ENCODE results near the gene SMYD4. TPM values are rescaled to one million over a fixed set of nuclear protein-coding genes. Genes with fewer than 3 reads are reported as not detected.
A peak's percentile ranks its signal among the peaks of the same experiment; 100 is the strongest.
"Not testable (repeated sequence)": the region's sequence is repeated elsewhere in the genome, so short reads cannot be mapped to it uniquely, and the experiment has no call there.

SMYD4 gene
- total RNA-seq, 1 donor, result 10.1 TPM

GRCh38 chr17:1773696-1774181, 56.0 kb downstream of the SMYD4 start:
- Histone ChIP-seq H3K36me3 (ENCODE audit: insufficient read depth, low read length) (peaks cover 20% of the 10 kb centered on the region), H3K27me3 (ENCODE audit: insufficient read depth, low read length) (no peaks in the 10 kb centered on the region), H3K9me3 (ENCODE audit: low read depth, low read length) (no peaks in the 10 kb centered on the region), H3K4me1 (ENCODE audit: insufficient read depth, low read length) (no peaks in the 10 kb centered on the region), H3K27ac (ENCODE audit: low read depth, low read length) (no peak overlapping the region), H3K79me2 (ENCODE audit: insufficient read depth, low read length) (no peaks in the 10 kb centered on the region), H2AFZ (ENCODE audit: low read length) (no peak overlapping the region), H3K4me2 (ENCODE audit: insufficient read depth, low read length) (no peak overlapping the region), H4K20me1 (ENCODE audit: insufficient read depth, low read length) (no peaks in the 10 kb centered on the region), H3K4me3 (ENCODE audit: insufficient read depth, low read length) (no peak overlapping the region)
- no peak for TF ChIP-seq CTCF (IDR thresholded peaks at IDR 0.05; ENCODE audit: extremely low read depth, low read depth, low read length)
- peak; percentile 80 for DNase-seq (ENCODE audit: insufficient read length, low spot score, missing footprints)

DNA sequence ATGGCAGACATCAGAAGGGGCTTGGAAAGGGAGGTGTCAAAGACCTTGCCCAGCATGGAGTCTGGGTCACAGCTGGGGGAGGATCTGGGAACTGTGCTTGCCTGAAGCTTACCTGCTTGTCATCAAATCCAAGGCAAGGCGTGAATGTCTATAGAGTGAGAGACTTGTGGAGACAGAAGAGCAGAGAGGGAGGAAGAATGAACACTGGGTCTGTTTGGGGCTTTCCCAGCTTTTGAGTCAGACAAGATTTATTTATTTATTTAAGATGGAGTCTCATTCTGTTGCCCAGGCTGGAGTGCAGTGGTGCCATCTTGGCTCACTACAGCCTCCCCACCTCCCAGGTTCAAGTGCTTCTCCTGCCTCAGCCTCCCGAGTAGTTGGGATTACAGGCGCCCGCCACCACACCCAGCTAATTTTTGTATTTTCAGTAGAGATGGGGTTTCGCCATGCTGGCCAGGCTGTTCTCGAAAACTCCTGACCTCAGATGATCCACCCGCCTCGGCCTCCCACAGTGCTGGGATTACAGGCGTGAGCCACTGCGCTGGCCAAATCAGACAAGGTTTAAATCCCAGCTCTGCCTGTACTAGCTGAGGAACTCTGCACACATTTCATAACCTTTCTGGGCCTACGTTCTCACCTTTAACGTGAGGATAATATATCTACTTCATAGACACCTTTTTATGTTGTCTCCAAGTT, 56.6 kb downstream of the SMYD4 start:
- H4K20me1 ChIP-seq (ENCODE audit: insufficient read depth, low read length); H2AFZ ChIP-seq (ENCODE audit: low read length); H3K4me1 ChIP-seq (ENCODE audit: insufficient read depth, low read length); H3K9me3 ChIP-seq (ENCODE audit: low read depth, low read length); H3K79me2 ChIP-seq (ENCODE audit: insufficient read depth, low read length); H3K27ac ChIP-seq (ENCODE audit: low read depth, low read length); H3K4me3 ChIP-seq (ENCODE audit: insufficient read depth, low read length); H3K27me3 ChIP-seq (ENCODE audit: insufficient read depth, low read length); H3K4me2 ChIP-seq (ENCODE audit: insufficient read depth, low read length): not testable (repeated sequence)
- H3K36me3 ChIP-seq (ENCODE audit: insufficient read depth, low read length), result peaks cover 14% of the 10 kb centered on the region
- peak; percentile 80 for DNase-seq (ENCODE audit: insufficient read length, low spot score, missing footprints)

- Histone ChIP-seq H3K27ac (ENCODE audit: low read depth, low read length) (no peak overlapping the region), H4K20me1 (ENCODE audit: insufficient read depth, low read length) (no peaks in the 10 kb centered on the region), H3K4me2 (ENCODE audit: insufficient read depth, low read length) (no peak overlapping the region), H3K9me3 (ENCODE audit: low read depth, low read length) (no peaks in the 10 kb centered on the region), H2AFZ (ENCODE audit: low read length) (no peak overlapping the region), H3K79me2 (ENCODE audit: insufficient read depth, low read length) (no peaks in the 10 kb centered on the region), H3K4me1 (ENCODE audit: insufficient read depth, low read length) (no peaks in the 10 kb centered on the region), H3K36me3 (ENCODE audit: insufficient read depth, low read length) (no peaks in the 10 kb centered on the region), H3K4me3 (ENCODE audit: insufficient read depth, low read length) (no peak overlapping the region), H3K27me3 (ENCODE audit: insufficient read depth, low read length) (no peaks in the 10 kb centered on the region)
- DNase-seq (ENCODE audit: insufficient read length, low spot score, missing footprints), result peak; percentile 71
- TF ChIP-seq CTCF (IDR thresholded peaks at IDR 0.05; ENCODE audit: extremely low read depth, low read depth, low read length), result no peak
Measured at GRCh38 chr17:1769822-1770477, 59.8 kb downstream of the SMYD4 start.

- Histone ChIP-seq H3K9me3 (ENCODE audit: low read depth, low read length) (no peaks in the 10 kb centered on the region), H3K79me2 (ENCODE audit: insufficient read depth, low read length) (no peaks in the 10 kb centered on the region), H2AFZ (ENCODE audit: low read length) (no peak overlapping the region), H3K36me3 (ENCODE audit: insufficient read depth, low read length) (no peaks in the 10 kb centered on the region), H3K4me3 (ENCODE audit: insufficient read depth, low read length) (no peak overlapping the region), H3K27me3 (ENCODE audit: insufficient read depth, low read length) (no peaks in the 10 kb centered on the region), H3K4me1 (ENCODE audit: insufficient read depth, low read length) (peaks cover 23% of the 10 kb centered on the region), H3K4me2 (ENCODE audit: insufficient read depth, low read length) (no peak overlapping the region), H4K20me1 (ENCODE audit: insufficient read depth, low read length) (no peaks in the 10 kb centered on the region), H3K27ac (ENCODE audit: low read depth, low read length) (no peak overlapping the region)
- TF ChIP-seq CTCF (IDR thresholded peaks at IDR 0.05; ENCODE audit: extremely low read depth, low read depth, low read length), result no peak
- peak; percentile 51 for DNase-seq (ENCODE audit: insufficient read length, low spot score, missing footprints)
Measured at GRCh38 chr17:1767358-1767757, 62.3 kb downstream of the SMYD4 start.

Measured in osteoblast (primary cell).